CD8-positive, alpha-beta memory T cell (primary cell): ENCODE results near the gene AHCY. TPM values are rescaled to one million over a fixed set of nuclear protein-coding genes. Genes with fewer than 3 reads are reported as not detected.
"Not testable (repeated sequence)": the region's sequence is repeated elsewhere in the genome, so short reads cannot be mapped to it uniquely, and the experiment has no call there.

Experiments
- CTCF ChIA-PET: fragments of 350-600 bp; sonication (Branson Sonifier 250); formaldehyde crosslinking; loops from one replicate; lab custom pipeline; 2021; ENCODE audit warnings: antibody characterized with exemption; lab: Charles Lee
- POLR2A ChIA-PET: fragments of 350-600 bp; sonication (Branson Sonifier 250); formaldehyde crosslinking; loops from one replicate; lab custom pipeline; 2021; ENCODE audit warnings: antibody characterized with exemption; lab: Charles Lee
- DNase-seq, 5 donors: peaks; one replicate each; pipeline versions ENCODE4 v3.0.0 to v3.0.0-alpha.2; 2020 to 2022; ENCODE audit warnings: mixed read lengths in 1 of 5
- H3K27ac ChIP-seq: one replicate; pipeline ENCODE4 v1.7.0; 2013; ENCODE audit warnings: low read depth, mild to moderate bottlenecking, low read length, moderate library complexity
- H3K27me3 ChIP-seq: 2 replicates; pipeline ENCODE4 v1.7.0; 2013; ENCODE audit warnings: low read length, mild to moderate bottlenecking; ENCODE audit not compliant: insufficient read depth, poor library complexity, severe bottlenecking
- H3K36me3 ChIP-seq: 2 replicates; pipeline ENCODE4 v1.7.0; 2013; ENCODE audit warnings: mild to moderate bottlenecking, low read length, moderate library complexity; ENCODE audit not compliant: insufficient read depth
- H3K4me1 ChIP-seq: 2 replicates; pipeline ENCODE4 v1.7.0; 2013; ENCODE audit warnings: mild to moderate bottlenecking, low read length, moderate library complexity; ENCODE audit not compliant: insufficient read depth
- H3K4me3 ChIP-seq: 2 replicates; pipeline ENCODE4 v1.7.0; 2013; ENCODE audit warnings: mild to moderate bottlenecking, low read length
- H3K9me3 ChIP-seq: 2 replicates; pipeline ENCODE4 v1.7.0; 2013; ENCODE audit warnings: mild to moderate bottlenecking, low read length
- H3K27ac Mint-ChIP-seq, 8 donors: one replicate each; pipeline ENCODE4 v1.8.0; 2020 to 2021; ENCODE audit warnings: mixed read lengths in 8 of 8, mild to moderate bottlenecking in 6 of 8, inconsistent platforms in 3 of 8, moderate library complexity in 3 of 8
- H3K27me3 Mint-ChIP-seq, 2 donors: one replicate each; pipeline ENCODE4 v1.8.0; 2020 to 2021; ENCODE audit warnings: mixed read lengths in 2 of 2, mild to moderate bottlenecking in 1 of 2, moderate library complexity in 1 of 2
- H3K36me3 Mint-ChIP-seq, 3 donors: one replicate each; pipeline ENCODE4 v1.8.0; 2020 to 2021; ENCODE audit warnings: mixed read lengths in 3 of 3, inconsistent platforms in 1 of 3, mild to moderate bottlenecking in 1 of 3
- H3K4me1 Mint-ChIP-seq, 3 donors: one replicate each; pipeline ENCODE4 v1.8.0; 2020 to 2021; ENCODE audit warnings: mixed read lengths in 3 of 3, inconsistent platforms in 1 of 3, mild to moderate bottlenecking in 1 of 3
- H3K4me3 Mint-ChIP-seq, 7 donors: one replicate each; pipeline ENCODE4 v1.8.0; 2020 to 2021; ENCODE audit warnings: mixed read lengths in 7 of 7, mild to moderate bottlenecking in 6 of 7, moderate library complexity in 4 of 7, inconsistent platforms in 2 of 7
- H3K9me3 Mint-ChIP-seq, 5 donors: one replicate each; pipeline ENCODE4 v1.8.0; 2020 to 2022; ENCODE audit warnings: mixed read lengths in 5 of 5, mild to moderate bottlenecking in 3 of 5, moderate library complexity in 2 of 5, inconsistent platforms in 1 of 5
- polyA plus RNA-seq: library from polyadenylated mRNA; unstranded; fragments of 300-500 nt; fragmentation: Illumina TruSeq; gene quantifications from one replicate; pipeline ENCODE4 v1.2.3, GENCODE V29; 2021
- total RNA-seq, 2 experiments: library from RNA; stranded (reverse); gene quantifications; one replicate each; pipeline ENCODE4 v1.2.3, GENCODE V29; 2021

The AHCY gene
- total and polyA plus RNA-seq, 3 experiments from 2014 or later: 21.4 to 175 (median 169) TPM

DNA sequence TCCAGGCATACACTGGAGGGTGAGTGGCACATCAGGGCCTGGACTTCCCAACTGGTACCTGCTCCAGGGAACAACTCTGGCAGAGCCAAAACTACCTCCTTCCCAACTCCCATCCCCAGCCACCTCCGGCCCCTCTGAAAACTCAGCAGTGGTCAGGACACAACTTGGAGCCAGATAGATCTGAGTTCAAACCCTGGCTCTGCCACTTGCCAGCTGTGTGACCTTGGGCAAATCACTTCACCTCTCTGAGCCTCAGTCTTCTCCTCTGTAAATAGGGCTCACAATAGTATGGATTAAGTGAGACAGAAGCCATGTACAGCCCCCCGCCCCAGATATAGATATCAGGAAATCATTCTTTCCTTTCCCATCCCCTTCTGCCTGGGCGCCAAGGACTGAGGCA, 10.7 kb downstream of the AHCY start:
- Histone ChIP-seq H3K4me3 (no peak overlapping the region), H3K27me3 (no peaks in the 10 kb centered on the region), H3K4me1 (no peaks in the 10 kb centered on the region), H3K9me3 (no peaks in the 10 kb centered on the region), H3K27ac (no peak overlapping the region), H3K36me3 (peaks cover 7% of the 10 kb centered on the region)
- H3K9me3 Mint-ChIP-seq: no peaks in the 10 kb centered on the region
- ChIA-PET CTCF (no interaction called here), POLR2A (no interaction called here)
- no peak overlapping the region for H3K4me3 Mint-ChIP-seq
- H3K4me1 Mint-ChIP-seq: no peaks in the 10 kb centered on the region
- H3K27ac Mint-ChIP-seq: no peak overlapping the region
- no peak for DNase-seq
- no peaks in the 10 kb centered on the region for H3K27me3 Mint-ChIP-seq
- H3K36me3 Mint-ChIP-seq: peaks cover 5 to 64% (median 15%) of the 10 kb centered on the region in 3 donors

DNA sequence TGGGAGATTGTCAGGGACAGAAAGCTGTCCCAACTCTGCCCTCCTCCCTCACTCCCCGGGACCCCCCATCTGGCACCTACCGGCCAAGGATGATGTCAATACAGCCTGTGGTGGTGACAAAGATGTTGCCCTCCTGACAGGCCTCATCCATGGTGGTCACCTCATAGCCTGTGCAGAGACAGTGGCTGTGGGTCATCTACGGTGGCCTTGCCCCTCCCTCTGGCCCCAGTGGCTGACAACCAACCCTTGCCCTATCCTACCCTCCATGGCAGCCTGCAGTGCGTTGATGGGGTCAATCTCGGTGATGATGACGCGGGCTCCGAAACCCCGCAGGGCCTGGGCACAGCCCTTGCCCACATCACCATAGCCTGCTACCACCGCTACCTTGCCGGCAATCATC, 12.7 kb downstream of the AHCY start:
- Mint-ChIP-seq H3K4me1 (no peaks in the 10 kb centered on the region), H3K36me3 (peaks cover 5 to 70% (median 15%) of the 10 kb centered on the region in 3 donors), H3K27me3 (no peaks in the 10 kb centered on the region), H3K4me3 (no peak overlapping the region), H3K27ac (no peak overlapping the region), H3K9me3 (no peaks in the 10 kb centered on the region)
- no peak overlapping the region for H3K27ac ChIP-seq
- CTCF ChIA-PET: interaction anchor here (1.5 kb wide), 1 partner anchor 35 kb away, joined by 4 read pairs; no protein-coding TSS in a partner anchor
- H3K4me3 ChIP-seq: no peak overlapping the region
- no peaks in the 10 kb centered on the region for H3K4me1 ChIP-seq
- H3K9me3 ChIP-seq: no peaks in the 10 kb centered on the region
- H3K36me3 ChIP-seq: peaks cover 7% of the 10 kb centered on the region
- POLR2A ChIA-PET: no interaction called here
- no peak for DNase-seq
- no peaks in the 10 kb centered on the region for H3K27me3 ChIP-seq

- H3K4me3 ChIP-seq, DNase-seq, H3K27ac ChIP-seq, H3K4me3 Mint-ChIP-seq, H3K9me3 Mint-ChIP-seq, H3K4me1 ChIP-seq, H3K27me3 ChIP-seq, H3K4me1 Mint-ChIP-seq, POLR2A ChIA-PET, H3K36me3 ChIP-seq, H3K9me3 ChIP-seq, H3K27me3 Mint-ChIP-seq: not testable (repeated sequence)
- peak overlapping the region in 2 of 8 donors; percentile 34 to 64 for H3K27ac Mint-ChIP-seq
- peaks cover 5 to 74% (median 21%) of the 10 kb centered on the region in 3 donors for H3K36me3 Mint-ChIP-seq
- CTCF ChIA-PET: interaction anchor here (1.3 kb wide), 1 partner anchor 10 kb away, joined by 4 read pairs; no protein-coding TSS in a partner anchor
Observed at GRCh38 chr20:34287500-34287899, 15.7 kb downstream of the AHCY start.

DNA sequence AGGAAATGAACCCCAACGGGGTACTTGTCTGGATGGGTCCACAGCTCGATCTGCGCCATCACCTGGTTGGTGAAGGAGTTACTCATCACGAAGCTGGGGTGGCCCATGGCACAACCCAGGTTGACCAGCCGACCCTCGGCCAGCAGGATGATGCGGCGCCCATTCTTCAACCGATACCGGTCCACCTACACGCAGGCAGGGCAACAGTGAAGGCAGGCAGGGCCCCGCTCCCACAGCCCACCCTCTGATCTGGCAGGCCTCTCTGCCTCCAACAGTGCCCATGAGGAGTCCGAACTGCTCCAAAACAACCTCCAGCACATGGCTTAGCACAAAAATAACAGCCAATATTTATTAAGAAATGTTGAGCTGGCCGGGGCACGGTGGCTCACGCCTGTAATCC, 17.7 kb downstream of the AHCY start:
- peaks cover 0 to 71% (median 16%) of the 10 kb centered on the region in 3 donors for H3K36me3 Mint-ChIP-seq
- H3K27ac Mint-ChIP-seq: no peak overlapping the region
- ChIA-PET POLR2A (no interaction called here), CTCF (no interaction called here)
- no peak overlapping the region for H3K4me3 Mint-ChIP-seq
- H3K27ac ChIP-seq: no peak overlapping the region
- peaks cover 12% of the 10 kb centered on the region for H3K36me3 ChIP-seq
- no peaks in the 10 kb centered on the region for H3K4me1 ChIP-seq
- no peak for DNase-seq
- H3K4me3 ChIP-seq: no peak overlapping the region
- no peaks in the 10 kb centered on the region for H3K9me3 ChIP-seq
- no peaks in the 10 kb centered on the region for H3K9me3 Mint-ChIP-seq
- no peaks in the 10 kb centered on the region for H3K27me3 Mint-ChIP-seq
- no peaks in the 10 kb centered on the region for H3K27me3 ChIP-seq
- H3K4me1 Mint-ChIP-seq: no peaks in the 10 kb centered on the region

DNA sequence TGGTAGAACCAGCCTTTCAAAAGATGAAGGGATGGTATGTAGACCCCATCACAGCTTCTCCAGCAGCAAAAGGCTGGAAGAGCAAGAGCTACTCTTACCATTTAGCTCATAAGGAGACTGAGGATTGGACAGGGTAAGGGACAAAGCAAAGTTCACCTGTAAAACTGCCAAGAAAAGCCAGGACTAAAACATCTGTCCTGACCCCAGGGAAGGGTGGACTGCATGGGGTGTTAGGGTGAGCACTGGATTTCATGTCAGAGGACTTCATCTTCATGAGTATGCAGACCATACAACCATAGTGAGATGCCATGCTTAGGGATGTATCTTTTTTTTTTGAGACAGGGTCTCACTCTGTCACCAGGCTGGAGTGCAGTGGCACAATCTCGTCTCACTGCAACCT, 19.3 kb downstream of the AHCY start:
- Mint-ChIP-seq H3K36me3 (peaks cover 0 to 74% (median 14%) of the 10 kb centered on the region in 3 donors), H3K9me3 (no peaks in the 10 kb centered on the region), H3K4me1 (no peaks in the 10 kb centered on the region), H3K27ac (no peak overlapping the region), H3K4me3 (no peak overlapping the region), H3K27me3 (no peaks in the 10 kb centered on the region)
- DNase-seq: no peak
- Histone ChIP-seq H3K4me1 (no peaks in the 10 kb centered on the region), H3K27me3 (no peaks in the 10 kb centered on the region), H3K9me3 (no peaks in the 10 kb centered on the region), H3K36me3 (peaks cover 15% of the 10 kb centered on the region), H3K27ac (no peak overlapping the region), H3K4me3 (no peak overlapping the region)
- POLR2A ChIA-PET: no interaction called here
- CTCF ChIA-PET: no interaction called here

DNA sequence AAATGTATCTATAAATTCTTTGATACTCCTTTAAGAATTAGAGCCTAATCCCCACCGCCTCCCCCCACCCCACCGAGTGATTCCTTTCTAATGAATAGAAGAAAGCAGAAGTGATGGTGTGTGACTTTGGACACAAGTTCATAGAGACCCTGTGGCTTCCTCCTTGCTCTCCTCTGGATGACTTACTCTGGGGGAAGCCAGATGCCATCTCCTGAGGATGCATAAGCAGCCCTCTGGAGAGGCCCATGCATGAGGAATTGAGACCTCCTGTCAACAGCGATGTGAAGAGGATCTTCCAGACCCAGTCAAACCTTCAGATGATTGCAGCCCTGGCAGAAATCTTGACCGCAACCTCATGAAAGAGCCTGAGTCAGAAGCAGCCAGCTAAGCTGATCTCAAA, 21.1 kb downstream of the AHCY start:
- POLR2A ChIA-PET: no interaction called here
- Histone ChIP-seq H3K9me3 (no peaks in the 10 kb centered on the region), H3K27ac (no peak overlapping the region), H3K27me3 (no peaks in the 10 kb centered on the region), H3K4me3 (no peak overlapping the region), H3K36me3 (peaks cover 15% of the 10 kb centered on the region), H3K4me1 (no peaks in the 10 kb centered on the region)
- Mint-ChIP-seq H3K4me3 (no peak overlapping the region), H3K36me3 (peaks cover 0 to 74% (median 14%) of the 10 kb centered on the region in 3 donors), H3K27me3 (no peaks in the 10 kb centered on the region), H3K9me3 (no peaks in the 10 kb centered on the region), H3K4me1 (no peaks in the 10 kb centered on the region), H3K27ac (no peak overlapping the region)
- CTCF ChIA-PET: no interaction called here
- DNase-seq: no peak

GRCh38 chr20:34281177-34281576, 22.0 kb downstream of the AHCY start:
- DNase-seq: no peak
- no peaks in the 10 kb centered on the region for H3K27me3 Mint-ChIP-seq
- Histone ChIP-seq H3K4me3 (no peak overlapping the region), H3K9me3 (no peaks in the 10 kb centered on the region), H3K4me1 (no peaks in the 10 kb centered on the region), H3K27ac (no peak overlapping the region), H3K36me3 (peaks cover 15% of the 10 kb centered on the region), H3K27me3 (no peaks in the 10 kb centered on the region)
- H3K36me3 Mint-ChIP-seq: peaks cover 0 to 71% (median 14%) of the 10 kb centered on the region in 3 donors
- H3K9me3 Mint-ChIP-seq: no peaks in the 10 kb centered on the region
- H3K27ac Mint-ChIP-seq: no peak overlapping the region
- ChIA-PET CTCF (interaction anchor here (1.6 kb wide), 1 partner anchor 32 kb away, joined by 3 read pairs; no protein-coding TSS in a partner anchor), POLR2A (interaction anchor here (0.6 kb wide), 1 partner anchor 1579 kb away, joined by 3 read pairs; no protein-coding TSS in a partner anchor)
- H3K4me3 Mint-ChIP-seq: no peak overlapping the region
- no peaks in the 10 kb centered on the region for H3K4me1 Mint-ChIP-seq

GRCh38 chr20:34274694-34275093, 28.5 kb downstream of the AHCY start:
- H3K36me3 Mint-ChIP-seq: peaks cover 0 to 26% (median 6%) of the 10 kb centered on the region in 3 donors
- H3K4me3 Mint-ChIP-seq: no peak overlapping the region
- Histone ChIP-seq H3K4me1 (no peaks in the 10 kb centered on the region), H3K4me3 (no peak overlapping the region), H3K36me3 (no peaks in the 10 kb centered on the region), H3K27ac (no peak overlapping the region), H3K9me3 (no peaks in the 10 kb centered on the region), H3K27me3 (no peaks in the 10 kb centered on the region)
- no peak for DNase-seq
- CTCF ChIA-PET: no interaction called here
- no peaks in the 10 kb centered on the region for H3K9me3 Mint-ChIP-seq
- H3K27ac Mint-ChIP-seq: no peak overlapping the region
- no peaks in the 10 kb centered on the region for H3K4me1 Mint-ChIP-seq
- peaks cover 2 to 4% of the 10 kb centered on the region in 2 donors for H3K27me3 Mint-ChIP-seq
- POLR2A ChIA-PET: interaction anchor here (0.6 kb wide), 1 partner anchor 42 kb away, joined by 3 read pairs; no protein-coding TSS in a partner anchor
